PC-3 (cell line): Measurements from ENCODE around the gene VSIG10L2. TPM values are rescaled to one million over a fixed set of nuclear protein-coding genes. Genes with fewer than 3 reads are reported as not detected.

ENCODE experiments used
- ATAC-seq: fragments of 200-7000 bp; cut with Tn5 transposase; 2 replicates; pipeline ENCODE4 v1.9.1; 2020; ENCODE audit warnings: mild to moderate bottlenecking, moderate library complexity
- BruUV-seq: library from RNA; stranded (reverse); fragments of 400-500 nt; replicated peaks from 2 replicates; lab custom pipeline; 2021; lab: Mats Ljungman, UMichigan
- CTCF ChIA-PET: fragments of 300-600 bp; sonication (Branson Sonifier 250); formaldehyde crosslinking; loops from one replicate; lab custom pipeline; 2022; ENCODE audit warnings: antibody characterized with exemption; lab: Charles Lee
- POLR2A ChIA-PET: fragments of 300-600 bp; sonication (Branson Sonifier 250); formaldehyde crosslinking; loops from one replicate; lab custom pipeline; 2022; ENCODE audit warnings: antibody characterized with exemption; ENCODE audit not compliant: unreplicated experiment; lab: Charles Lee
- DNase-seq: peaks from one replicate; pipeline ENCODE4 v3.0.0-alpha.2; 2015
- H2AFZ ChIP-seq: fragments of 300-600 bp; sonication (generic); 2 replicates; pipeline ENCODE4 v1.6.0; 2016; ENCODE audit warnings: antibody characterized with exemption, low read length
- H3F3A ChIP-seq: fragments of 300-600 bp; sonication (generic); one replicate; pipeline ENCODE4 v1.6.0; 2017; ENCODE audit warnings: antibody characterized with exemption, low read length, control low read depth, mild to moderate bottlenecking; ENCODE audit not compliant: unreplicated experiment
- H3K27ac ChIP-seq: fragments of 300-600 bp; sonication (generic); 2 replicates; pipeline ENCODE4 v1.5.1; 2016; ENCODE audit warnings: mild to moderate bottlenecking, low read length
- H3K27me3 ChIP-seq: fragments of 300-600 bp; sonication (generic); 2 replicates; pipeline ENCODE4 v1.6.1; 2016; ENCODE audit warnings: low read length, mixed read lengths
- H3K36me3 ChIP-seq: fragments of 300-600 bp; sonication (generic); 2 replicates; pipeline ENCODE4 v1.6.1; 2016; ENCODE audit warnings: low read depth, mixed run types, low read length, mixed read lengths
- H3K4me1 ChIP-seq: fragments of 300-600 bp; sonication (generic); 2 replicates; pipeline ENCODE4 v1.5.1; 2016; ENCODE audit warnings: low read length; ENCODE audit not compliant: insufficient read depth
- H3K4me2 ChIP-seq: fragments of 300-600 bp; sonication (generic); 2 replicates; pipeline ENCODE4 v1.6.0; 2016; ENCODE audit warnings: low read length
- H3K4me3 ChIP-seq: fragments of 300-600 bp; sonication (generic); 2 replicates; pipeline ENCODE4 v1.5.1; 2016; ENCODE audit warnings: mild to moderate bottlenecking, low read length, mixed read lengths
- H3K79me2 ChIP-seq: fragments of 300-600 bp; sonication (generic); 2 replicates; pipeline ENCODE4 v1.6.1; 2017; ENCODE audit warnings: low read length, mixed read lengths
- H3K9ac ChIP-seq: fragments of 300-600 bp; sonication (generic); 2 replicates; pipeline ENCODE4 v1.6.0; 2016; ENCODE audit warnings: mild to moderate bottlenecking, low read length
- H3K9me2 ChIP-seq: fragments of 300-600 bp; sonication (generic); replicated peaks from 2 replicates; pipeline ENCODE4 v1.6.1; 2016; ENCODE audit warnings: mixed run types, low read length, mixed read lengths
- H3K9me3 ChIP-seq: fragments of 300-600 bp; sonication (generic); 2 replicates; pipeline ENCODE4 v1.6.1; 2016; ENCODE audit warnings: low read length, mixed read lengths
- H4K20me1 ChIP-seq: fragments of 300-600 bp; sonication (generic); 2 replicates; pipeline ENCODE4 v1.6.1; 2016; ENCODE audit warnings: low read length, mixed read lengths
- EZH2 ChIP-seq: fragments of 300-600 bp; sonication (generic); IDR thresholded peaks from one replicate; pipeline ENCODE4 v1.6.1; 2017; ENCODE audit warnings: antibody characterized with exemption, mild to moderate bottlenecking, low read length; ENCODE audit not compliant: unreplicated experiment
- EZH2phosphoT487 ChIP-seq: fragments of 300-600 bp; sonication (generic); IDR thresholded peaks from 2 replicates; pipeline ENCODE4 v1.6.1; 2018; ENCODE audit warnings: mild to moderate bottlenecking, antibody characterized with exemption, low read length, borderline replicate concordance
- intact Hi-C: fragments of 100-400 bp; cut with micrococcal nuclease; formaldehyde crosslinking; loops from 2 replicates; pipeline ENCODE4 v1.9.0; 2023
- total RNA-seq: library from RNA; depleted of rRNA; stranded (reverse); fragments of >200 nt; gene quantifications from 2 replicates; pipeline ENCODE4 v1.2.3, GENCODE V29; 2014
- TF ChIP-seq, protein P1 (sequence below): fragments of 300-600 bp; sonication (generic); conservative IDR thresholded peaks from 2 replicates; pipeline ENCODE4 v1.5.1; 2017; ENCODE audit warnings: antibody characterized with exemption, low read depth, mild to moderate bottlenecking, low read length

The VSIG10L2 gene
- total RNA-seq, 1 experiment from 2014 or later, result not detected

DNA sequence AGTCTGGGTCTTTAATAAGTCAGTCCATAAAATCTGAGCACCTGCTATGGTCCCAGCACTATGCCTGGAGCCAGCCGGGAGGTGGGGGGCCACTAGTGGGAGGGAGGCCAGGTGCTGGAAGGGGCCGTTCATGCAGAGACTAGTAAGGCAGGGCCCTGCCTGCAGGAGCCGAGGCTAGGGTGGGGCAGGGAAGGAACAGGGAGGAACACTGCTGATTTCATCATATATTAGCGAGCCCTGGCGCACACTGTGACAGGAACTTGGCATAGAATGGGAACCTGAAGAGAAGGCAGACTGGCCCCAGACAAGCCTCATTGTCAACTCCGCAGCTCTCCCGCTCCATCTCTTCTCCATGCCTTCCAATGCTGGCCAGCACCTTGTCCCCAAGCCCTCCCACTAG lies 7.1 kb downstream of the VSIG10L2 start:
- Histone ChIP-seq H3F3A (no peaks in the 10 kb centered on the region), H4K20me1 (no peaks in the 10 kb centered on the region), H3K4me1 (peaks cover 10% of the 10 kb centered on the region), H3K79me2 (no peaks in the 10 kb centered on the region), H3K4me3 (no peak overlapping the region), H3K4me2 (peak overlapping the region; percentile 55), H3K36me3 (no peaks in the 10 kb centered on the region), H3K9ac (no peak overlapping the region), H3K9me3 (no peaks in the 10 kb centered on the region), H2AFZ (peak overlapping the region; percentile 29; the same call in 1 of the 2 replicates), H3K27ac (no peak overlapping the region), H3K27me3 (no peaks in the 10 kb centered on the region), H3K9me2 (no peaks in the 10 kb centered on the region)
- POLR2A ChIA-PET, result no interaction called here
- ATAC-seq (peak; percentile 64), DNase-seq (peak; percentile 37)
- BruUV-seq, result no TSS peak
- TF ChIP-seq EZH2 (no peak), EZH2phosphoT487 (no peak)
- TF ChIP-seq, protein P1, sequence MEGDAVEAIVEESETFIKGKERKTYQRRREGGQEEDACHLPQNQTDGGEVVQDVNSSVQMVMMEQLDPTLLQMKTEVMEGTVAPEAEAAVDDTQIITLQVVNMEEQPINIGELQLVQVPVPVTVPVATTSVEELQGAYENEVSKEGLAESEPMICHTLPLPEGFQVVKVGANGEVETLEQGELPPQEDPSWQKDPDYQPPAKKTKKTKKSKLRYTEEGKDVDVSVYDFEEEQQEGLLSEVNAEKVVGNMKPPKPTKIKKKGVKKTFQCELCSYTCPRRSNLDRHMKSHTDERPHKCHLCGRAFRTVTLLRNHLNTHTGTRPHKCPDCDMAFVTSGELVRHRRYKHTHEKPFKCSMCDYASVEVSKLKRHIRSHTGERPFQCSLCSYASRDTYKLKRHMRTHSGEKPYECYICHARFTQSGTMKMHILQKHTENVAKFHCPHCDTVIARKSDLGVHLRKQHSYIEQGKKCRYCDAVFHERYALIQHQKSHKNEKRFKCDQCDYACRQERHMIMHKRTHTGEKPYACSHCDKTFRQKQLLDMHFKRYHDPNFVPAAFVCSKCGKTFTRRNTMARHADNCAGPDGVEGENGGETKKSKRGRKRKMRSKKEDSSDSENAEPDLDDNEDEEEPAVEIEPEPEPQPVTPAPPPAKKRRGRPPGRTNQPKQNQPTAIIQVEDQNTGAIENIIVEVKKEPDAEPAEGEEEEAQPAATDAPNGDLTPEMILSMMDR, result no peak
- intact Hi-C loops, result no loop called here
- CTCF ChIA-PET, result no interaction called here

DNA sequence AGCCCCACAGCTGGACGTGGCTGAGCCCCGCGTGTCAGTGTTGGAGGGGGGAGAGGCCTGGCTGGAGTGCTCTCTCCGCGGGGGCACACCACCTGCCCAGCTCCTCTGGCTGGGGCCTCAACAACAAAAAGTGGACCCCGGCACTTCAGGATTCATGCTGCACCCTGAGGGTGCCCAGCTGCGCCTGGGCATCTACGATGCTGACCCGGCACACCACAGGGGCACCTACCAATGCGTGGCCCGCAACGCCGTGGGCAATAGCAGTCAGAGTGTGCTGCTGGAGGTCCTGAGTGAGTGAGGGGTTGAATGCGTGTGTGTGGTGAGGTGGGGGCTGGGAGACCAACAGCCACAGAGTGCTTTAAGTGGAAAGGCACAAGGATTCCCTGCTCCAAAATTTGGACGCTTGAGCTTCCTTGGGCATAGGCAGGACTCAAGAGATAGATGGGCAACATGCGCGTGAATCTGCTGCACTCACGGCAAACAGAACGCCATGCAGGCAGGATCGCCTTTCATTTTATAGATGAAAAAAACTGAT lies 7.6 kb downstream of the VSIG10L2 start:
- H3K4me2 ChIP-seq, result peak overlapping the region; percentile 55
- no peak for TF ChIP-seq EZH2phosphoT487
- TF ChIP-seq, protein P1, result no peak
- no peak for TF ChIP-seq EZH2
- intact Hi-C loops, result no loop called here
- no peak overlapping the region for H3K27ac ChIP-seq
- no peaks in the 10 kb centered on the region for H3F3A ChIP-seq
- H3K4me1 ChIP-seq, result peaks cover 10% of the 10 kb centered on the region
- H4K20me1 ChIP-seq, result no peaks in the 10 kb centered on the region
- POLR2A ChIA-PET, result no interaction called here
- no peak overlapping the region; the same call in 1 of the 2 replicates for H2AFZ ChIP-seq
- CTCF ChIA-PET, result no interaction called here
- no peaks in the 10 kb centered on the region for H3K36me3 ChIP-seq
- no peaks in the 10 kb centered on the region for H3K79me2 ChIP-seq
- no peak for ATAC-seq
- H3K9me2 ChIP-seq, result no peaks in the 10 kb centered on the region
- H3K4me3 ChIP-seq, result no peak overlapping the region
- H3K9ac ChIP-seq, result no peak overlapping the region
- no peak for DNase-seq
- H3K9me3 ChIP-seq, result no peaks in the 10 kb centered on the region
- no peaks in the 10 kb centered on the region for H3K27me3 ChIP-seq
- BruUV-seq, result no TSS peak

DNA sequence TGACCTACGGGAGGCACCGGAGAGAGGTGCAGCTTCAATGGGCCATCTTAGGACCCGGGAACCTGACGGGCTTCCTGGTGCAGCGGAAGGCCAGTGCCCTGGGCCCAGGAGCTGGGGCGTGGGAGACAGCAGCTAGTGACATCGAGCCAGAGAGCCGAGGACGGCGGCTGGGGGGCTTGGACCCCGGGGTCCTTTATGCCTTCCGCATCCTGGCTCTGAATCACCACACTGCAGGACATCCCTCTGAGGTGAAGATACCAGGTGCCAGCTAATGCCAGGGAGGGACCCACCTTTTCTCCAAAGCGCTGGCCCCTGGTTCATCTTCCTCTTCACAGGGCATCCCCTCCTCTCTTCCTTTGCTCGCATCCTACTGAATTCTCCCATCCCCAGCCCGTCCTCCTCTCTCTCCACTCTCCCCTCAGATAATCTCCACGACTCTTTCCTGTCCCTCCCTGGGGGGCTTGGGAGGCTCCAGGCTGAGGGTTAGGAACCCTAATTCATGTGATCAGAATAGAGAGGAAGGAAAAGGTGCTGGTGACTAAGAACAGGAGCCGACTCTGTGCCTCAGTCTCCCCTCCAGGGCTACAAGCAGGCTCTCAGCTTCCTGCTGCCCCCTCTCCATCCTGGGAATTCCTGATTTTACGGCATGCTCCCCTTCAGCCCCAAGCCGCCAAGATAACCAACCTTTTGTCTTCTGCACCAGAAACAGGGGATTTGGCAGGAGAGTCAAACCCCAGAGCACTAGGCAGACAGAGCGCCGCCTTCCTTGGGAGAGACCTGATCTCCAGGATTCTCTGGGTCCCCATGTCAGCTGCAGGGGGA lies 8.5 kb downstream of the VSIG10L2 start:
- ChIA-PET POLR2A (no interaction called here), CTCF (no interaction called here)
- TF ChIP-seq EZH2, result no peak
- TF ChIP-seq, protein P1, result no peak
- no peak for TF ChIP-seq EZH2phosphoT487
- no peaks in the 10 kb centered on the region for H3K79me2 ChIP-seq
- H3K4me2 ChIP-seq, result no peak overlapping the region
- H3K9me3 ChIP-seq, result no peaks in the 10 kb centered on the region
- H3K27ac ChIP-seq, result no peak overlapping the region
- no peaks in the 10 kb centered on the region for H3K27me3 ChIP-seq
- no peaks in the 10 kb centered on the region for H4K20me1 ChIP-seq
- no peak overlapping the region for H3K9ac ChIP-seq
- ATAC-seq (no peak), DNase-seq (no peak)
- no peak overlapping the region for H3K4me3 ChIP-seq
- H3K9me2 ChIP-seq, result no peaks in the 10 kb centered on the region
- H2AFZ ChIP-seq, result no peak overlapping the region
- peaks cover 10% of the 10 kb centered on the region for H3K4me1 ChIP-seq
- H3F3A ChIP-seq, result no peaks in the 10 kb centered on the region
- BruUV-seq, result no TSS peak
- H3K36me3 ChIP-seq, result no peaks in the 10 kb centered on the region
- intact Hi-C loops, result no loop called here
